Stomach (tissue), 9 donors: Measurements from ENCODE around the gene NR1I3. TPM values are rescaled to one million over a fixed set of nuclear protein-coding genes. Genes with fewer than 3 reads are reported as not detected.

Experiments
- DNase-seq, 2 donors: peaks; one replicate each; pipeline versions ENCODE4 v3.0.0 to v3.0.0-alpha.2; 2013 to 2019
- H3K27ac ChIP-seq, 5 donors: fragments of 200-600 bp in 4 of 5; sonication (generic) in 4 of 5; one replicate each; pipeline ENCODE4 v1.5.1; 2013 to 2019; ENCODE audit warnings: mild to moderate bottlenecking in 1 of 5, moderate library complexity in 1 of 5
- H3K27me3 ChIP-seq, 3 donors: fragments of 200-600 bp; sonication (generic); one replicate each; pipeline ENCODE4 v1.5.1; 2017 to 2019; ENCODE audit warnings: mixed run types in 1 of 3
- H3K36me3 ChIP-seq, 4 donors: fragments of 200-600 bp; sonication (generic); 1 replicate in 3 of 4; 2 replicates in 1 of 4; pipeline ENCODE4 v1.5.1; 2016 to 2019
- H3K4me1 ChIP-seq, 4 donors: fragments of 200-600 bp; sonication (generic); one replicate each; pipeline ENCODE4 v1.5.1; 2016 to 2019
- H3K4me3 ChIP-seq, 4 donors: fragments of 200-600 bp; sonication (generic) in 3 of 4; one replicate each; pipeline ENCODE4 v1.5.1; 2016 to 2019; ENCODE audit warnings: mild to moderate bottlenecking in 1 of 4
- H3K9me3 ChIP-seq, 4 donors: fragments of 200-600 bp; sonication (generic); one replicate each; pipeline ENCODE4 v1.5.1; 2016 to 2019
- EP300 ChIP-seq: sonication (generic); formaldehyde crosslinking; IDR thresholded peaks from one replicate; pipeline ENCODE4 v1.6.1; 2017; ENCODE audit warnings: antibody characterized with exemption
- POLR2A ChIP-seq, 4 donors: fragments of 450-650 bp; IDR thresholded peaks; one replicate each; pipeline ENCODE4 v1.6.1; 2016; ENCODE audit warnings: antibody characterized with exemption in 4 of 4, control low read depth in 2 of 4, mild to moderate bottlenecking in 1 of 4, moderate library complexity in 1 of 4
- POLR2AphosphoS5 ChIP-seq, 3 donors: sonication (generic); formaldehyde crosslinking; IDR thresholded peaks; one replicate each; pipeline ENCODE4 v1.6.1; 2016; ENCODE audit warnings: antibody characterized with exemption in 3 of 3
- WGBS, 5 donors: extraction: QIAGEN DNeasy Blood & Tissue Kit in 3 of 5; methylation state at CpG; one replicate each; pipeline versions ENCODE4 v1.1.5 to v1.1.7; 2013 to 2018; 5-methylcytosine and 5-hydroxymethylcytosine counted together
- intact Hi-C: fragments of 100-400 bp; cut with DNase I; formaldehyde crosslinking; loops from one replicate; pipeline ENCODE4 v1.15.1; 2023; ENCODE audit warnings: low total_unique reads
- polyA plus RNA-seq, 3 donors: library from polyadenylated mRNA; stranded (reverse); fragments of 200-250 nt; gene quantifications; one replicate each; pipeline ENCODE4 v1.2.3, GENCODE V29; 2013
- total RNA-seq, 5 donors: library from RNA; depleted of rRNA; stranded (reverse); fragments of >200 nt; gene quantifications; one replicate each; pipeline versions ENCODE4 v1.1.0 to v1.2.3, GENCODE V29; 2014 to 2016
- TF ChIP-seq, protein P1 (sequence below), 7 experiments: fragments of 450-650 bp in 4 of 7; fragments of 200-600 bp in 3 of 7; sonication (generic) in 3 of 7; IDR thresholded peaks; one replicate each; pipeline ENCODE4 v1.5.1; 2016 to 2019; ENCODE audit warnings: antibody characterized with exemption in 7 of 7, control low read depth in 2 of 7, mild to moderate bottlenecking in 1 of 7
- donor health status: healthy with polysubstance abuse.
- donor health status: Bipolar disorder and iron deficiency.
- donor health status: healthy.

Gene NR1I3
- total and polyA plus RNA-seq, 8 donors, result 0.55 TPM; not detected in 7

- peak within 1 kb of the TSS; percentile 6 to 32 (median 28) for H3K4me3 ChIP-seq
- H3K9me3 ChIP-seq, result no peaks in the 10 kb centered on the region
- 71 to 77% (median 74%) methylated on average over 8 to 10 of the region's 10 CpGs for WGBS, 5 donors
- DNase-seq, result no peak
- no peaks in the 10 kb centered on the region for H3K27me3 ChIP-seq
- peaks cover 46 to 61% (median 53%) of the 10 kb centered on the region in 4 donors for H3K36me3 ChIP-seq
- intact Hi-C loops, result no loop called here
- peaks cover 0 to 16% (median 1%) of the 10 kb centered on the region in 4 donors for H3K4me1 ChIP-seq
- TF ChIP-seq POLR2A (IDR thresholded peaks at IDR 0.05) (no peak), POLR2AphosphoS5 (IDR thresholded peaks at IDR 0.05) (peak in 2 of 3 donors; percentile 34 to 59)
- peak within 1 kb of the TSS in 4 of 5 donors; percentile 60 to 87 (median 80) for H3K27ac ChIP-seq
Measured at GRCh38 chr1:161215076-161215475, 22.9 kb downstream of the NR1I3 start, which contains the start of gene FCER1G. Gene FCER1G, plus strand, starts transcription at chr1:161215295. Its CDS starts 27 bp downstream, at chr1:161215322.

DNA sequence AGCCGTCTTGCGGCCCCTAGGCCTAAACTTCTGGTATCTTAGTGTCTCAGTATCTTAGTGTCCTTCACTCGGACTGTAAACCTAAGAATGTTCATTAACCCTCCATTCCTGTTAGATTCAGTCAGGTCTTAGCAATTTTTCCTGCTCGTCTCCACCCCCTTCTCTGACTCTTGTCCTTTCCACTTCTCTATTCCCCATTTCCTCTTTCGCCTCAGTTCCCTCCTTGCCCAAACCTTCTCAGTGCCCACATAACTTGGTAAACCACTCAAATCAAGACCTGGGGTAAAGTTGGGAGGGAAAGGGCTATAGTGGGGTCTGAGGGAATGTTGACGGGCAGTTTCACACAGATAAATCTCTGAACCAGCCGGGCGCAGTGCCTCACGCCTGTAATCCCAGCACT, 23.6 kb downstream of the NR1I3 start:
- Histone ChIP-seq H3K4me3 (peak overlapping the region in 1 of 4 donors; percentile 30), H3K9me3 (no peaks in the 10 kb centered on the region), H3K27me3 (no peaks in the 10 kb centered on the region), H3K27ac (peak overlapping the region in 4 of 5 donors; percentile 60 to 87 (median 80)), H3K4me1 (peaks cover 0 to 23% (median 5%) of the 10 kb centered on the region in 4 donors), H3K36me3 (peaks cover 52 to 69% (median 60%) of the 10 kb centered on the region in 4 donors)
- intact Hi-C loops, result no loop called here
- no peak for TF ChIP-seq POLR2AphosphoS5 (IDR thresholded peaks at IDR 0.05)
- TF ChIP-seq, protein P1, sequence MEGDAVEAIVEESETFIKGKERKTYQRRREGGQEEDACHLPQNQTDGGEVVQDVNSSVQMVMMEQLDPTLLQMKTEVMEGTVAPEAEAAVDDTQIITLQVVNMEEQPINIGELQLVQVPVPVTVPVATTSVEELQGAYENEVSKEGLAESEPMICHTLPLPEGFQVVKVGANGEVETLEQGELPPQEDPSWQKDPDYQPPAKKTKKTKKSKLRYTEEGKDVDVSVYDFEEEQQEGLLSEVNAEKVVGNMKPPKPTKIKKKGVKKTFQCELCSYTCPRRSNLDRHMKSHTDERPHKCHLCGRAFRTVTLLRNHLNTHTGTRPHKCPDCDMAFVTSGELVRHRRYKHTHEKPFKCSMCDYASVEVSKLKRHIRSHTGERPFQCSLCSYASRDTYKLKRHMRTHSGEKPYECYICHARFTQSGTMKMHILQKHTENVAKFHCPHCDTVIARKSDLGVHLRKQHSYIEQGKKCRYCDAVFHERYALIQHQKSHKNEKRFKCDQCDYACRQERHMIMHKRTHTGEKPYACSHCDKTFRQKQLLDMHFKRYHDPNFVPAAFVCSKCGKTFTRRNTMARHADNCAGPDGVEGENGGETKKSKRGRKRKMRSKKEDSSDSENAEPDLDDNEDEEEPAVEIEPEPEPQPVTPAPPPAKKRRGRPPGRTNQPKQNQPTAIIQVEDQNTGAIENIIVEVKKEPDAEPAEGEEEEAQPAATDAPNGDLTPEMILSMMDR (IDR thresholded peaks at IDR 0.05), result no peak
- TF ChIP-seq POLR2A (IDR thresholded peaks at IDR 0.05), result no peak
- TF ChIP-seq EP300, result no peak
- 78 to 94% (median 92%) methylated on average over 9 of the region's 9 CpGs for WGBS, 5 donors
- no peak for DNase-seq

GRCh38 chr1:161209790-161210409, 28.1 kb downstream of the NR1I3 start:
- Histone ChIP-seq H3K27ac (peak overlapping the region in 3 of 5 donors; percentile 34 to 95 (median 89)), H3K36me3 (peaks cover 59 to 99% (median 94%) of the 10 kb centered on the region in 4 donors), H3K4me1 (peaks cover 7 to 55% (median 35%) of the 10 kb centered on the region in 4 donors), H3K4me3 (no peak overlapping the region), H3K27me3 (no peaks in the 10 kb centered on the region), H3K9me3 (no peaks in the 10 kb centered on the region)
- no peak for TF ChIP-seq EP300
- TF ChIP-seq, protein P1 (IDR thresholded peaks at IDR 0.05), result peak in 5 of 7 experiments; percentile 40 to 94 (median 85)
- TF ChIP-seq POLR2AphosphoS5 (IDR thresholded peaks at IDR 0.05), result no peak
- DNase-seq, result peak; percentile 80 to 90
- WGBS, 5 donors, result 29 to 41% (median 34%) methylated on average over 11 of the region's 11 CpGs
- intact Hi-C loops, result no loop called here

DNA sequence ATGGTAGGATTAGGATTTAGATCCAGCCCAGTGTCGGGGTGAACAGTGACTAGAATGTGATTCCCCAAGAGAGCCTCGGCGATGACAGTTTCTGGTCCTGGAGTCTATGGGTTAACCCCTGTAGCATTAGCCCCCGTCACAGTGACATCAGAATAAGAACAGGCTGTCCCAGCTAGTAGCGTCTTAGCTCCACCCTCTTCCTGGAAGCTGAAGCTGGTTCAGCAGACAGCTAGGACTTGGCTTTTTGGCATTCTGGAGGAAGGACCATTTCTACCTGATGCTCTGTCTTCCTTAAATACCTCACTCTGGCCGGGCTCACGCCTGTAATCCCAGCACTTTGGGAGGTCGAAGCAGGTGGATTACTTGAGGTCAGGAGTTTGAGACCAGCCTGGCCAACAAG, 30.8 kb downstream of the NR1I3 start:
- Histone ChIP-seq H3K4me3 (no peak overlapping the region), H3K36me3 (peaks cover 40 to 86% (median 81%) of the 10 kb centered on the region in 4 donors), H3K9me3 (no peaks in the 10 kb centered on the region), H3K4me1 (peaks cover 23 to 77% (median 58%) of the 10 kb centered on the region in 4 donors), H3K27ac (peak overlapping the region; percentile 25 to 95 (median 77)), H3K27me3 (no peaks in the 10 kb centered on the region)
- WGBS, 5 donors, result 40 to 67% (median 58%) methylated on average over 8 of the region's 8 CpGs
- intact Hi-C loops, result no loop called here
- TF ChIP-seq, protein P1 (IDR thresholded peaks at IDR 0.05), result no peak
- TF ChIP-seq EP300 (peak; percentile 95), POLR2AphosphoS5 (IDR thresholded peaks at IDR 0.05) (peak; percentile 85 to 95 (median 93)), POLR2A (IDR thresholded peaks at IDR 0.05) (no peak)
- no peak for DNase-seq
